Measurements from ENCODE around the gene CPNE7.
"Not testable (repeated sequence)": the region's sequence is repeated elsewhere in the genome, so short reads cannot be mapped to it uniquely, and the experiment has no call there.

Gene CPNE7

DNA sequence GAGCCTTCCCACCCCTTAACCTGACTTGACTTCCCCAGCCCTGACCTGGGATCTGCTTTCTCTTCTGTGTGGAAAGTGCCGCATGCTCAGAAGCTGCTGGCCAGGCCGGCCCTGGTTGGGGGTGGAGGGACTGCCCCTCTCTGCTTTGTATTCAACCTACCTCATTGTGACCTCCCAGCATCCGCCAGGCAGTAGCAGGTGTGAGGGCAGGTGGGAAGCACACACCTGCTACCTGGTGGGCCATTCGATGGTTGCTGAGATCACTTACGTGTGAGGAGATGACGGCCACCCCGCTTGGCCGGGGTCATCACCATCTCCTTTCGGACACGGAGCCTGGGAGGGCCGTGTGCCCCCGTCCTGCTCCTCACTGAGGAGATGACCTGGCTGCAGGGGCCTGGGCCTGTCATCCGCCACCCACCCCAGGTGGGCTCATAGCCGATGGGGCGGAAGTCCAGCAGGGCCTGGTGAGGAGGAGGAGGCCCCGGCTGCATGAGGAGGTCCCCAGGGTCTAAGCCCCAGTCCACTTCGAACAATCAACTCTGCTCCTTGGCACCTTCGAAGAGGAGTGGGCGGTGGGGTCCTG is 7.1 kb downstream of the CPNE7 start:
- TF ChIP-seq, protein P1, sequence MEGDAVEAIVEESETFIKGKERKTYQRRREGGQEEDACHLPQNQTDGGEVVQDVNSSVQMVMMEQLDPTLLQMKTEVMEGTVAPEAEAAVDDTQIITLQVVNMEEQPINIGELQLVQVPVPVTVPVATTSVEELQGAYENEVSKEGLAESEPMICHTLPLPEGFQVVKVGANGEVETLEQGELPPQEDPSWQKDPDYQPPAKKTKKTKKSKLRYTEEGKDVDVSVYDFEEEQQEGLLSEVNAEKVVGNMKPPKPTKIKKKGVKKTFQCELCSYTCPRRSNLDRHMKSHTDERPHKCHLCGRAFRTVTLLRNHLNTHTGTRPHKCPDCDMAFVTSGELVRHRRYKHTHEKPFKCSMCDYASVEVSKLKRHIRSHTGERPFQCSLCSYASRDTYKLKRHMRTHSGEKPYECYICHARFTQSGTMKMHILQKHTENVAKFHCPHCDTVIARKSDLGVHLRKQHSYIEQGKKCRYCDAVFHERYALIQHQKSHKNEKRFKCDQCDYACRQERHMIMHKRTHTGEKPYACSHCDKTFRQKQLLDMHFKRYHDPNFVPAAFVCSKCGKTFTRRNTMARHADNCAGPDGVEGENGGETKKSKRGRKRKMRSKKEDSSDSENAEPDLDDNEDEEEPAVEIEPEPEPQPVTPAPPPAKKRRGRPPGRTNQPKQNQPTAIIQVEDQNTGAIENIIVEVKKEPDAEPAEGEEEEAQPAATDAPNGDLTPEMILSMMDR (IDR thresholded peaks at IDR 0.05; ENCODE audit: extremely low read depth, missing control alignments) = no peak
- no peak for DNase-seq (ENCODE audit: low spot score)

DNA sequence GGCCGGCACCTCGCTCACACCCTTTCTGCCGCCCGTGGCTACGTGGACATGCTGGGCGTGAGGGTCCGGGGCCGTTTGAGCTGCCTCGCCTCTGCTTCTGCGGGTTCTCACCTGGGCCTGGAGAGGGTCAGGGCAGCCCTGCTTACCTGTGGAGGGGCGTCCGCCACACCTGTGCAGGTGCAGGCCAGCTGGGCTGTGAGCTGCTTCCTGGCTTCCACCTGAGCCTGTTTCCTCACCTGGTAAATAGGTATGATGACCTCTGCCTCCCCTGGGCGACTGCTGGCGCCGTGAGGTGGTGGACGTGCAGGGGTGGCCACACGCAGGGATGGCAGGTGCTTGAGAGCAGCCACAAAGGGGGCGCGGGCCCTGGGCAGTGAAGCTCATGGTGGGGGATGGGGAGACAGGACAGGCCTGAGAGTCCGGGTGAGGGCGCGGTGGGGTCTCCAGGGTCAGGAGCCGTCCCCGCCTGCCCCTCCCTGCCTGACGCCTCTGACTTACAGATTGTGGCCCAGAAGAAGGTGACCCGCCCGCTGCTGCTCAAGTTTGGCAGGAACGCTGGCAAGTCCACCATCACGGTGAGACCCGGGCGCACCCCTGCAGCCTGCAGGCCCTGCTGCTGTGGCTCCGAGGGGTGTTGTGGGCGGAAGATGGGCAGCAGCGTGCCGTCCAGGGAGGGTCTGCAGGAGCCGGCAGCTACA is 7.8 kb downstream of the CPNE7 start:
- TF ChIP-seq, protein P1 (IDR thresholded peaks at IDR 0.05; ENCODE audit: extremely low read depth, missing control alignments) = no peak
- no peak for DNase-seq (ENCODE audit: low spot score)

DNA sequence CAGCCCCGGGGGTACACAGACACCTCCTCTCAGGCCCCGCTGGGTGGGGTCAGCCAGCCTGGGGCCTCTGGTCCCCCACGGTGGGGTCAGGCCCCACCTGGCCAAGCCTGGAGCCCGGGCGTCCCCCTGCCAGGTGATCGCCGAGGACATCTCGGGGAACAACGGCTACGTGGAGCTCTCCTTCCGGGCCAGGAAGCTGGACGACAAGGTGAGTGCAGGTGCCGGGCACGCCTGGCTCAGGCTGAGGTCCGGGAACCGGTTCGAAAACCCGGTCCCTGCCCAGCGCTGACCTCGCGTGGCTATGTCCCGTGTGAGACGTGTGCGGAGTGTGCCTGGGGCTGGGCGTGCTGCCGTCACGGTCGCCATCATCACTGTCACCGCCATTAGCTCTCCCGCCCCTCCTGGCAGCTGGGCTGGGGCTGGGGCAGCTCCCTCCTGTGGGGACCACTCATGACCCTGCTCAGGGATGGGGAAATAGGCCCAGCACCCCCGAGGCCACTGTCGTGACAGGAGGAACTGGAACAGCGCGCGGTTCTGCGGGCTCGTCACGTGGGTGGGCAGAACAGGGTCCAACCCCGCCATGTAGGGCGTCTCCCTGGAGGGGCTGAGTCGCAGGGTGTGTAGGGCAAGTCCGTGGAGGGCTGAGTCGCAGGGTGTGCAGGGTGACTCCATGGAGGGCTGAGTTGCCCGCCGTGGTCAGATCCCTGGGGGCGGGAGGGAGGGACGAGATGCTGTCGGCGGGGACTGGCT is 8.5 kb downstream of the CPNE7 start:
- TF ChIP-seq, protein P1 (IDR thresholded peaks at IDR 0.05; ENCODE audit: extremely low read depth, missing control alignments) = no peak
- no peak for DNase-seq (ENCODE audit: low spot score)

- TF ChIP-seq, protein P1 (IDR thresholded peaks at IDR 0.05; ENCODE audit: extremely low read depth, missing control alignments) = no peak
- DNase-seq (ENCODE audit: low spot score) = no peak
Measured at GRCh38 chr16:89584768-89585549, 9.4 kb downstream of the CPNE7 start.

- TF ChIP-seq, protein P1 (IDR thresholded peaks at IDR 0.05; ENCODE audit: extremely low read depth, missing control alignments) = no peak
Measured at GRCh38 chr16:89586218-89586617, 10.7 kb downstream of the CPNE7 start.

GRCh38 chr16:89586853-89587252 is 11.3 kb downstream of the CPNE7 start:
- TF ChIP-seq, protein P1 (IDR thresholded peaks at IDR 0.05; ENCODE audit: extremely low read depth, missing control alignments) = no peak
- no peak for DNase-seq (ENCODE audit: low spot score)

More at GRCh38 chr16:89586218-89586617, 10.7 kb downstream of the CPNE7 start:
- DNase-seq (ENCODE audit: low spot score) = no peak

DNA sequence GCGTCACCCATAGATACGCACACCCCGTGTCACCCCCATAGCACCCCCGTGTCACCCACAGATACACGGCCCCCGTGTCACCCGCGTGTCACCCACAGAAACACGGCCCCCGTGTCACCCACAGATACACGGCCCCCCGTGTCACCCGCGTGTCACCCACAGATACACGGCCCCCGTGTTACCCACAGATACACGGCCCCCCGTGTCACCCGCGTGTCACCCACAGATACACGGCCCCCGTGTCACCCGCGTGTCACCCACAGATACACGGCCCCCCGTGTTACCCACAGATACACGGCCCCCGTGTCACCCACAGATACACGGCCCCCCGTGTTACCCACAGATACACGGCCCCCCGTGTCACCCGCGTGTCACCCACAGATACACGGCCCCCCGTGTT is 12.1 kb downstream of the CPNE7 start:
- DNase-seq (ENCODE audit: low spot score) = not testable (repeated sequence)
